ENCODE measurements around the gene TMEM245.
"Not testable (repeated sequence)": the region's sequence is repeated elsewhere in the genome, so short reads cannot be mapped to it uniquely, and the experiment has no call there.

Gene TMEM245

GRCh38 chr9:109012009-109012875 lies 107.5 kb downstream of the TMEM245 start:
- DNase-seq (ENCODE audit: low read depth, low spot score): peak; percentile 89
- H3K27ac ChIP-seq: peak overlapping the region; percentile 71

- no peak for DNase-seq (ENCODE audit: low read depth, low spot score)
- peak overlapping the region; percentile 71 for H3K27ac ChIP-seq
These were observed 108.5 kb downstream of the TMEM245 start for GRCh38 chr9:109011231-109011671.

GRCh38 chr9:109010746-109011145 lies 109.0 kb downstream of the TMEM245 start:
- H3K27ac ChIP-seq: no peak overlapping the region
- peak; percentile 55 for DNase-seq (ENCODE audit: low read depth, low spot score)

GRCh38 chr9:109005678-109006077 lies 114.1 kb downstream of the TMEM245 start:
- DNase-seq (ENCODE audit: low read depth, low spot score): no peak
- no peak overlapping the region for H3K27ac ChIP-seq

DNA sequence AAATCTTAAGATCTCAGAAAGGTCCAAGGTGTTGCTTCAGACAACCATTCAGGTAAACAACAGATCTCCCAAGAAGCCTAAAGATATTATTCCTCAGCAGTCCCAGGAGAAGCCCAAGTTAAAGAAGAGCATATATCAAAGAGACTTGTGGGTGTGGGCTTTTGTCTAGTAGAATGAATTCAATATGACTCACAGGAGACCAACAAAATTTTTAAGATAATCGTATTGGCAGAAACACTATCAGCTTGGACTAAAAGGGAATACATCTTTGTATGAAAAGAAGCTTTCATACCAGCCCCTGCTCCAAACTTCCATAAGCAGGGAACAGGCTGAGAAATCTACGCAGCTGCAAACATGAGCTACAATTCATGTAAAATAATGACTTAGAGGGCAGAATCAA lies 116.6 kb downstream of the TMEM245 start:
- no peak for DNase-seq (ENCODE audit: low read depth, low spot score)
- H3K27ac ChIP-seq: no peak overlapping the region

- H3K27ac ChIP-seq: no peak overlapping the region
- no peak for DNase-seq (ENCODE audit: low read depth, low spot score)
These were observed 117.6 kb downstream of the TMEM245 start for GRCh38 chr9:109002141-109002540.

GRCh38 chr9:109001275-109001676 lies 118.5 kb downstream of the TMEM245 start:
- peak overlapping the region; percentile 44 for H3K27ac ChIP-seq
- DNase-seq (ENCODE audit: low read depth, low spot score): peak; percentile 67

GRCh38 chr9:108997112-108997511 lies 122.6 kb downstream of the TMEM245 start:
- H3K27ac ChIP-seq: no peak overlapping the region
- DNase-seq (ENCODE audit: low read depth, low spot score): no peak

DNA sequence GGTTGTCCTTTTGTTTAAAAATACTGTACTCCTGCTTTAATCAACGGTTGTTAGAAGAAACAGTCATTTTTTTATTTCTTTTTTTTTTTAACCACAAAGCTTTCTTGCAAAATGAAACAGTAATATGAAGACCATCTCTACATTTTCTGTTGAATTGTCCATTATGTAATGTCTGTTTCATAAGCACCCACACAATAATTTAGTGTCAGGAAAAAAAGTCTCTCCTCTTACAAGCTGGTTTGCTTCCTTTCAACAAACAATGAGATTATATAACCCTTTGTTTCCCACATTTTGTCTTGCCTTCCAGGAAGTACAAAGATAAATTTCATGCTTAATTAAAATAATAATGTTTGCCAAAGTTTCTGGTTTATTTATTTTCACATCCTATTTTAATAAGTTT lies 123.1 kb downstream of the TMEM245 start:
- H3K27ac ChIP-seq: no peak overlapping the region
- DNase-seq (ENCODE audit: low read depth, low spot score): no peak

- H3K27ac ChIP-seq: no peak overlapping the region
- DNase-seq (ENCODE audit: low read depth, low spot score): no peak
These were observed 125.1 kb downstream of the TMEM245 start for GRCh38 chr9:108994695-108995094.

- DNase-seq (ENCODE audit: low read depth, low spot score): no peak
- H3K27ac ChIP-seq: no peak overlapping the region
These were observed 128.3 kb downstream of the TMEM245 start for GRCh38 chr9:108991479-108991878.

GRCh38 chr9:108983885-108984284 lies 135.9 kb downstream of the TMEM245 start:
- DNase-seq (ENCODE audit: low read depth, low spot score): no peak
- H3K27ac ChIP-seq: no peak overlapping the region

GRCh38 chr9:108980893-108981292 lies 138.9 kb downstream of the TMEM245 start:
- DNase-seq (ENCODE audit: low read depth, low spot score): no peak
- H3K27ac ChIP-seq: no peak overlapping the region

GRCh38 chr9:108978205-108978604 lies 141.5 kb downstream of the TMEM245 start:
- DNase-seq (ENCODE audit: low read depth, low spot score): no peak
- H3K27ac ChIP-seq: no peak overlapping the region

GRCh38 chr9:108973895-108974294 lies 145.9 kb downstream of the TMEM245 start:
- no peak overlapping the region for H3K27ac ChIP-seq
- DNase-seq (ENCODE audit: low read depth, low spot score): no peak

DNA sequence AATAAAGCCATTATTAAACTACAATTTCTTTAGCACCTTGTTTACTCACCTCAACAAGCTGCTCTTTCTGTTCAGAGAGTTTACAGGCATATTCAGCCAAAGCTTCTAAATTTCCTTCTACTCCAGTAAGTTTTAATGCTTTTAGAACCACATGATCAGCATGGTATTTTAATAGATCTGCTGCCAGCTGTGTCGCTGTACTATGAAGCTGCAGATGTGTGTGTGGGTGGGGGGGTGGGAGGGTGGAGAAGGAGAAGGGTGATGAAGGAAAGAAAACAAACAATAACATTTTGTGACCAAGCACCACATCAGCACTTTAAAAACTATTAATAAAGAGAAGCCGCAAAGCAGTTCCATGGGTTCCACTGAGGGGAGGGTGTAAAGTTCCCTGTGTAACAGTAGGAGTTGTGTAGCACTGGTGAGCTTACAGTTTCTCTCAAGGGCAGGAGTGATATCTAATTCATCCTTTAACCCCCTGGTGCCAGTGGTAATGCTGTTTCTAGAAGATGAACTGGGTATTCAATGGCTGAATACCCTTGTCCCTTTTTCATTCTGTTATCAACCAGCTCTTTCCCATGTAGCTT lies 147.0 kb downstream of the TMEM245 start:
- no peak overlapping the region for H3K27ac ChIP-seq
- no peak for DNase-seq (ENCODE audit: low read depth, low spot score)

GRCh38 chr9:108972186-108972585 lies 147.6 kb downstream of the TMEM245 start:
- no peak for DNase-seq (ENCODE audit: low read depth, low spot score)
- H3K27ac ChIP-seq: no peak overlapping the region

- DNase-seq (ENCODE audit: low read depth, low spot score); H3K27ac ChIP-seq: not testable (repeated sequence)
These were observed 148.4 kb downstream of the TMEM245 start for GRCh38 chr9:108971392-108971791.

DNA sequence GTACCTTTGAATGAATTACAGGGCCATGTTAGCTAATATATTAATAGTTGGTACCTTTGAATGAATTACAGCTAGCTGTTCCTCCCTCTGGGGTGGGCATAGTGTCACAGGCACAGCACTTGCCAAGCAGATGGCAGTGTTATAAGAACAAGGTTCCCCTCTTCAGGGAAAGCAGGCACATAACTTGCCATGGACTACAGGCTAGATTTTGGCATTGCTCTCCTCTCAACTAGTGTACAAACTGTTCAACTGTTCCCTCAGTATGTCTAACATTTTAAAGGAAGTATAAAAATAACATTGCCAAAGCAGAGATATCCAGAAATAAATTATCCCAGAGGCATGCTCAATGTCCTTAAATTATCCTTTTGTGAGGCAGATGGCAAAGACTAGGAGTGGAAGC lies 151.8 kb downstream of the TMEM245 start:
- no peak overlapping the region for H3K27ac ChIP-seq
- DNase-seq (ENCODE audit: low read depth, low spot score): no peak
